HUES48 (cell line): Measurements from ENCODE around the gene ZNF141.
"Not testable (repeated sequence)": the region's sequence is repeated elsewhere in the genome, so short reads cannot be mapped to it uniquely, and the experiment has no call there.

ENCODE experiments used
- H3K27ac ChIP-seq: one replicate; pipeline ENCODE4 v1.7.0; 2013; ENCODE audit warnings: low read depth, low read length, inconsistent platforms
- H3K27me3 ChIP-seq: 2 replicates; pipeline ENCODE4 v1.6.1; 2013; ENCODE audit warnings: mild to moderate bottlenecking, low read length; ENCODE audit not compliant: control insufficient read depth, insufficient read depth
- H3K36me3 ChIP-seq: 2 replicates; pipeline ENCODE4 v1.6.1; 2013; ENCODE audit warnings: low read length; ENCODE audit not compliant: control insufficient read depth, insufficient read depth
- H3K4me1 ChIP-seq: 2 replicates; pipeline ENCODE4 v1.6.1; 2013; ENCODE audit warnings: mild to moderate bottlenecking, low read length; ENCODE audit not compliant: control insufficient read depth, insufficient read depth
- H3K4me3 ChIP-seq: 2 replicates; pipeline ENCODE4 v1.5.1; 2013; ENCODE audit warnings: mild to moderate bottlenecking, low read depth, low read length
- H3K9ac ChIP-seq: 2 replicates; pipeline ENCODE4 v1.6.1; 2013; ENCODE audit warnings: mild to moderate bottlenecking, low read depth, low read length, moderate library complexity
- H3K9me3 ChIP-seq: 2 replicates; pipeline ENCODE4 v1.6.1; 2013; ENCODE audit warnings: low read length; ENCODE audit not compliant: control insufficient read depth, insufficient read depth

The ZNF141 gene

GRCh38 chr4:337143-337931, at the start of gene ZNF141:
ZNF141 (plus strand) TSS chr4:337814; CDS start chr4:337984, 170 bp downstream.
- no peaks in the 10 kb centered on the region for H3K9me3 ChIP-seq
- H3K27me3 ChIP-seq = peaks cover 16% of the 10 kb centered on the region
- peak within 1 kb of the TSS; percentile 79 for H3K27ac ChIP-seq
- peak within 1 kb of the TSS; percentile 93 for H3K4me3 ChIP-seq
- peaks cover 3% of the 10 kb centered on the region; the same call in 1 of the 2 replicates for H3K4me1 ChIP-seq
- peak within 1 kb of the TSS; percentile 80 for H3K9ac ChIP-seq
- H3K36me3 ChIP-seq = peaks cover 12% of the 10 kb centered on the region

DNA sequence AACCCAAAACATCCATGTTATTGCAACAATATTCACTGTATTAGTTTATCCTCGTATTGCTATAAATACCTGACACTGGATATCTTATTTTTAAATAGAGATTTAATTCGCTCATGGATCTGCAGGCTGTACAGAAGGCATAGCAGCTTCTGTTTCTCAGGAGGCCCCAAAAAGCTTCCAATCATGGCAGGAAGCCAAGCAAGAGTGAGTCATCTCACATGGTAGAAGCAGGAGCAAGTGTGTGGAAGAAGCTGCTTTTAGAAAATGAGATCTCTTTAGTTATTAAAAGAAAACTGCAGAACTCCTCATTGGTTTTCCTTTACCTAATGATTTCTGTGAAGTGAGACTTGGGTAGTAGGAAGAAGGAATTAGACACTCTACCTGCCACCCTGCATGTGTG, 48.7 kb upstream of the ZNF141 start:
- Histone ChIP-seq H3K4me1 (no peaks in the 10 kb centered on the region), H3K27me3 (no peaks in the 10 kb centered on the region), H3K9me3 (peaks cover 34% of the 10 kb centered on the region), H3K36me3 (peaks cover 44% of the 10 kb centered on the region), H3K27ac (no peak overlapping the region), H3K9ac (no peak overlapping the region), H3K4me3 (no peak overlapping the region)

DNA sequence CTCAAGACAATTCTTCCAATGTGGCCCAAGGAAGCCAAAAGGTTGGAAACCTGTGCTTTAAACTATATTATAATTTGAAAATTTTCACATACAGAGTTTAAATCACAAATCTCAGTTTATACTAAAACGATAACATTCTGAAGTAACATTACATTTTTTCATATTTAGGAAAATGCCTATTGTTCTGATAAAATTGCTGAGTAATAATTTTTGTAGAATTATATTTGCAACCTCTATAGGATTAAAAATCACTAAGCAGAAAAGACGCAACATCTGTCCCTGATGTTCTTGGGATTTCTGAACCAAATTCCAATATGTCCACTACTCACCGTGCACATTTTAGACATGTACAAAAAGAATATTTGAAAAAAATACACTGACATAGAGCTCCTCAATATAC, 42.9 kb upstream of the ZNF141 start:
- Histone ChIP-seq H3K9me3 (peaks cover 6% of the 10 kb centered on the region), H3K27me3 (no peaks in the 10 kb centered on the region), H3K4me3 (no peak overlapping the region), H3K27ac (no peak overlapping the region), H3K36me3 (peaks cover 45% of the 10 kb centered on the region), H3K4me1 (no peaks in the 10 kb centered on the region), H3K9ac (no peak overlapping the region)

DNA sequence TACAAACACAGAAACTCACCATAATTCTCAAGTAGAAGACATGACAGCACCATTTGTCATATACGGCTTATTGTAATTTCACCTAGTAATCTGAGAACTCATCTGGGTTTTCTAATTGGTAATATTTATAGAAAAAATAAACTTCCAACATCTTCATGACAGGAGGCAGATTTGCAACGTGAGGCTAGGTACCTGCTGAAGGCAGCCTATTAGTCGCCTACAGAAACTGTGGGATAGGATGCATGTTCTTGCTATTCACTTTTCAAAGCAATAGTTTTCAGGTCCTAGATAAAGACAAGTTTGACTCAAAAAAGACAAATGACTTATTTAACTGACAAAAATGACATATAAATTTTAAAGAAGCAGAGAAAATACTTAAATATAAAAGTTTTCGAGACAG, 35.2 kb upstream of the ZNF141 start:
- H3K4me3 ChIP-seq = no peak overlapping the region

GRCh38 chr4:304516-304915, 33.1 kb upstream of the ZNF141 start:
- H3K9ac ChIP-seq = peak overlapping the region; percentile 93
- H3K27ac ChIP-seq, H3K4me1 ChIP-seq: not testable (repeated sequence)

More for the DNA sequence above, 35.2 kb upstream of the ZNF141 start:
- Histone ChIP-seq H3K36me3 (peaks cover 8% of the 10 kb centered on the region), H3K9ac (no peak overlapping the region), H3K27ac (no peak overlapping the region), H3K4me1 (peaks cover 5% of the 10 kb centered on the region; the same call in 1 of the 2 replicates), H3K9me3 (peaks cover 3% of the 10 kb centered on the region; the same call in 1 of the 2 replicates), H3K27me3 (no peaks in the 10 kb centered on the region)

GRCh38 chr4:304969-305680, 32.5 kb upstream of the ZNF141 start, which contains the start of gene ZNF732:
ZNF732 (minus strand) TSS chr4:305474; CDS start chr4:305310, 164 bp downstream.
- H3K4me1 ChIP-seq = peaks cover 5% of the 10 kb centered on the region; the same call in 1 of the 2 replicates
- peak within 1 kb of the TSS; percentile 53 for H3K27ac ChIP-seq
- H3K36me3 ChIP-seq = peaks cover 8% of the 10 kb centered on the region
- peak within 1 kb of the TSS; percentile 93 for H3K9ac ChIP-seq
- H3K4me3 ChIP-seq = peak within 1 kb of the TSS; percentile 84
- H3K9me3 ChIP-seq = peaks cover 3% of the 10 kb centered on the region; the same call in 1 of the 2 replicates
- H3K27me3 ChIP-seq = no peaks in the 10 kb centered on the region

More at GRCh38 chr4:304516-304915, 33.1 kb upstream of the ZNF141 start:
- not testable (repeated sequence) for H3K9me3 ChIP-seq, H3K27me3 ChIP-seq, H3K36me3 ChIP-seq
- H3K4me3 ChIP-seq = peak overlapping the region; percentile 84

DNA sequence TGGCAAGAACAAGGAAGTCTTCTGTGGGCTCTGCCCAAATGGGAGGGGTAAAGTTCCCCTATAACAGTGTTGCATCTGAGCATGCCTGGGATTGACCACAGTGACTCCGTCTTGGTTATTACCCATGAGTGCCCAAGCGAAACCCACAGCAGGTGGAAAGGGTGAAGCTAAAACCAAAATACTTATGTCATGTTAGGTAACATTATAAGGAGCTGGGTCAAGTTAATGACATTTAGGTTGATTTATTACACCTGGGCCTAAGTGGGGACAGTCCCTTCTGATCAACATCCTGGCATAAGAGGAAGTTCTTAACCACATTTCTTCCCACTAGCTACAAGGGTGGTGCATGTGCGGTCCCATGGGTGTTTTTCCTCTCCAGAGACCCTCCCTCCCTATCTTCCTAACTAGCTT, 31.1 kb upstream of the ZNF141 start:
- no peak overlapping the region for H3K4me3 ChIP-seq
- no peak overlapping the region for H3K27ac ChIP-seq
- peaks cover 15% of the 10 kb centered on the region; the same call in 1 of the 2 replicates for H3K9me3 ChIP-seq
- no peak overlapping the region for H3K9ac ChIP-seq
- no peaks in the 10 kb centered on the region for H3K27me3 ChIP-seq
- H3K36me3 ChIP-seq = peaks cover 8% of the 10 kb centered on the region
- peaks cover 5% of the 10 kb centered on the region; the same call in 1 of the 2 replicates for H3K4me1 ChIP-seq

- Histone ChIP-seq H3K36me3 (no peaks in the 10 kb centered on the region), H3K9me3 (peaks cover 31% of the 10 kb centered on the region), H3K4me1 (no peaks in the 10 kb centered on the region), H3K27me3 (no peaks in the 10 kb centered on the region), H3K27ac (no peak overlapping the region), H3K9ac (no peak overlapping the region), H3K4me3 (no peak overlapping the region)
Measured at GRCh38 chr4:309807-310206, 27.8 kb upstream of the ZNF141 start.

- peaks cover 52% of the 10 kb centered on the region for H3K9me3 ChIP-seq
- no peaks in the 10 kb centered on the region for H3K4me1 ChIP-seq
Measured at GRCh38 chr4:314296-314903, 23.2 kb upstream of the ZNF141 start.

DNA sequence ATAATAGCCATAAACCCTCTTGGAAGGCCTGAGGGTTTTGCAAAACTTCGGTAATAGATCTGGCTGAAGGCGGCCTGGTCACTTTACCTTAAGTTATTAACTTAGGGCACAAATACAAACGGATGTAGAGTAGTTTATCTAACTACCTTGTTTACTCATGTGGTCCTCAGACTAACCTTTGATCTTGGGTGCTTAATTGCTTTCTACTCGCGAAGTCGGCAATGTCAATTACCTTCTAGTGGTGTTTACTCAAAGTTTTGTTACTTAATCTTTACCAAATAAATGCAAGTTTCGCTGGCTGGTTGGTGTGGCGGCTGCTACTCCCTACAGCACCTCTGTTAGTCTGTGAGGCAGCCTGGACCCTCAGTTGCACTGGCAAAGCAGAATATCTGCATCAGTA, 8.9 kb upstream of the ZNF141 start:
- Histone ChIP-seq H3K4me1 (no peaks in the 10 kb centered on the region), H3K9ac (no peak overlapping the region), H3K27ac (no peak overlapping the region), H3K4me3 (no peak overlapping the region), H3K9me3 (peaks cover 29% of the 10 kb centered on the region), H3K36me3 (no peaks in the 10 kb centered on the region), H3K27me3 (no peaks in the 10 kb centered on the region)

More at GRCh38 chr4:314296-314903, 23.2 kb upstream of the ZNF141 start:
- H3K36me3 ChIP-seq = no peaks in the 10 kb centered on the region
- H3K27me3 ChIP-seq = no peaks in the 10 kb centered on the region
- H3K9ac ChIP-seq = no peak overlapping the region
- no peak overlapping the region for H3K27ac ChIP-seq
- no peak overlapping the region for H3K4me3 ChIP-seq
